H1 (cell line): Measurements from ENCODE around the gene SIAH3.

Experiments
- CTCF ChIP-seq, 3 experiments: IDR thresholded peaks; 1 replicate in 2 of 3; 2 replicates in 1 of 3; pipeline versions ENCODE4 v1.5.1 to v1.6.1; 2011; ENCODE audit warnings: low read length in 3 of 3, mild to moderate bottlenecking in 3 of 3, inconsistent platforms in 2 of 3, low read depth in 1 of 3, moderate library complexity in 1 of 3; ENCODE audit not compliant: insufficient read depth in 1 of 3; ENCODE audit errors: control extremely low read depth in 1 of 3
- RAD21 ChIP-seq, 2 experiments: IDR thresholded peaks in 1 of 2; conservative IDR thresholded peaks in 1 of 2; 2 replicates each; pipeline ENCODE4 v1.6.1; 2011; ENCODE audit warnings: low read depth in 2 of 2, low read length in 2 of 2, improper control_type of control experiment in 1 of 2, inconsistent platforms in 1 of 2, mild to moderate bottlenecking in 1 of 2, moderate library complexity in 1 of 2
- ZNF274 ChIP-seq: IDR thresholded peaks from 2 replicates; pipeline ENCODE4 v1.7.0; 2012; ENCODE audit warnings: low read length, borderline replicate concordance; ENCODE audit errors: extremely low read depth

GRCh38 chr13:45812695-45813372 lies 38.7 kb downstream of the SIAH3 start:
- TF ChIP-seq CTCF (IDR thresholded peaks at IDR 0.05; ENCODE audit: control extremely low read depth in 1 of 3, insufficient read depth in 1 of 3, low read depth in 1 of 3, low read length in 3 of 3): no peak
- no peak for TF ChIP-seq RAD21 (IDR thresholded peaks at IDR 0.05 in 1 of 2, conservative IDR thresholded peaks at IDR 0.05 in 1 of 2; ENCODE audit: low read depth in 2 of 2, low read length in 2 of 2)
- TF ChIP-seq ZNF274: no peak
